Neural cell (in vitro differentiated cells): ENCODE measurements around the gene ANGPTL2. TPM values are rescaled to one million over a fixed set of nuclear protein-coding genes. Genes with fewer than 3 reads are reported as not detected.

Experiments
- H2AFZ ChIP-seq: fragments of 200-600, 300-800 bp; sonication (generic), shearing (Covaris generic); 2 replicates; pipeline ENCODE4 v1.6.0; 2014; ENCODE audit warnings: low read depth, mild to moderate bottlenecking, antibody characterized with exemption, low read length, moderate library complexity
- H3F3A ChIP-seq: fragments of 200-600 bp; shearing (Covaris generic); 2 replicates; pipeline ENCODE4 v1.6.1; 2016; ENCODE audit warnings: mild to moderate bottlenecking, moderate library complexity, mixed read lengths, antibody characterized with exemption, low read length; ENCODE audit not compliant: insufficient read depth, poor library complexity, severe bottlenecking
- H3K27ac ChIP-seq: fragments of 200-600, 300-800 bp; sonication (generic), shearing (Covaris generic); 2 replicates; pipeline ENCODE4 v1.5.1; 2014; ENCODE audit warnings: mild to moderate bottlenecking, low read length, moderate library complexity
- H3K27me3 ChIP-seq: fragments of 300-800, 200-600 bp; sonication (generic), shearing (Covaris generic); 2 replicates; pipeline ENCODE4 v1.6.0; 2014; ENCODE audit warnings: mild to moderate bottlenecking, low read depth, low read length, moderate library complexity; ENCODE audit not compliant: insufficient read depth
- H3K36me3 ChIP-seq: fragments of 300-800, 200-600 bp; sonication (generic), shearing (Covaris generic); 2 replicates; pipeline ENCODE4 v1.5.1; 2014; ENCODE audit warnings: mild to moderate bottlenecking, antibody characterized with exemption, low read length, moderate library complexity; ENCODE audit not compliant: insufficient read depth
- H3K4me2 ChIP-seq: fragments of 300-800, 200-600 bp; sonication (generic), shearing (Covaris generic); 2 replicates; pipeline ENCODE4 v1.6.0; 2014; ENCODE audit warnings: mild to moderate bottlenecking, low read length
- H3K4me3 ChIP-seq: fragments of 300-800, 200-600 bp; sonication (generic), shearing (Covaris generic); 2 replicates; pipeline ENCODE4 v1.5.1; 2014; ENCODE audit warnings: mild to moderate bottlenecking, low read length, moderate library complexity
- H3K79me2 ChIP-seq: fragments of 200-600 bp; shearing (Covaris generic); replicated peaks from 2 replicates; pipeline ENCODE4 v1.6.0; 2014; ENCODE audit warnings: mild to moderate bottlenecking, low read length, moderate library complexity; ENCODE audit not compliant: insufficient read depth
- H3K9ac ChIP-seq: fragments of 300-800, 200-600 bp; sonication (generic), shearing (Covaris generic); 2 replicates; pipeline ENCODE4 v1.6.1; 2016; ENCODE audit warnings: mild to moderate bottlenecking, low read length, mixed read lengths
- H3K9me2 ChIP-seq: fragments of 200-600 bp; shearing (Covaris generic); 2 replicates; pipeline ENCODE4 v1.6.1; 2016; ENCODE audit warnings: mild to moderate bottlenecking, low read length, mixed read lengths; ENCODE audit not compliant: insufficient read depth
- H3K9me3 ChIP-seq: fragments of 200-600, 300-800 bp; sonication (generic), shearing (Covaris generic); 2 replicates; pipeline ENCODE4 v1.6.1; 2016; ENCODE audit warnings: mild to moderate bottlenecking, mixed run types, low read length, moderate library complexity, mixed read lengths
- H4K20me1 ChIP-seq: fragments of 200-600 bp; shearing (Covaris generic); 2 replicates; pipeline ENCODE4 v1.6.1; 2016; ENCODE audit warnings: mild to moderate bottlenecking, mixed run types; ENCODE audit not compliant: insufficient read depth
- EP300 ChIP-seq: fragments of 450-650 bp; conservative IDR thresholded peaks from 2 replicates; pipeline ENCODE4 v1.6.1; 2014; ENCODE audit warnings: antibody characterized with exemption, mild to moderate bottlenecking, moderate library complexity; ENCODE audit not compliant: poor library complexity, severe bottlenecking
- EZH2 ChIP-seq: fragments of 200-600, 300-800 bp; shearing (Covaris generic), sonication (generic); IDR thresholded peaks from 2 replicates; pipeline ENCODE4 v1.6.1; 2014; ENCODE audit warnings: antibody characterized with exemption, low read length, borderline replicate concordance, mild to moderate bottlenecking; ENCODE audit not compliant: insufficient read depth, poor library complexity, severe bottlenecking
- MXI1 ChIP-seq: fragments of 450-650 bp; conservative IDR thresholded peaks from 2 replicates; pipeline ENCODE4 v1.6.1; 2014; ENCODE audit warnings: antibody characterized with exemption, mild to moderate bottlenecking; ENCODE audit not compliant: poor library complexity, severe bottlenecking
- POLR2AphosphoS5 ChIP-seq: IDR thresholded peaks from 2 replicates; pipeline ENCODE4 v1.6.1; 2012
- RAD21 ChIP-seq: fragments of 450-650 bp; conservative IDR thresholded peaks from 2 replicates; pipeline ENCODE4 v1.6.1; 2014; ENCODE audit warnings: antibody characterized with exemption, mild to moderate bottlenecking, moderate library complexity
- SMC3 ChIP-seq: fragments of 450-650 bp; conservative IDR thresholded peaks from 2 replicates; pipeline ENCODE4 v1.6.1; 2014; ENCODE audit warnings: antibody characterized with exemption, mild to moderate bottlenecking, moderate library complexity; ENCODE audit not compliant: poor library complexity
- TAF1 ChIP-seq: IDR thresholded peaks from 2 replicates; pipeline ENCODE4 v1.6.1; 2012; ENCODE audit warnings: low read depth
- polyA plus RNA-seq: library from polyadenylated mRNA; depleted of rRNA; stranded (reverse); fragments of >200 nt; gene quantifications from 2 replicates; pipeline ENCODE4 v1.2.3, GENCODE V29; 2014
- TF ChIP-seq, protein P1 (sequence below): IDR thresholded peaks from 2 replicates; pipeline ENCODE4 v1.6.1; 2012; ENCODE audit warnings: borderline replicate concordance
- TF ChIP-seq, protein P2 (sequence below): fragments of 450-650 bp; IDR thresholded peaks from 2 replicates; pipeline ENCODE4 v1.5.1; 2014; ENCODE audit warnings: antibody characterized with exemption, mild to moderate bottlenecking, moderate library complexity; ENCODE audit not compliant: poor library complexity, severe bottlenecking

Gene ANGPTL2
- polyA plus RNA-seq, 1 donor from 2014 or later, result not detected

DNA sequence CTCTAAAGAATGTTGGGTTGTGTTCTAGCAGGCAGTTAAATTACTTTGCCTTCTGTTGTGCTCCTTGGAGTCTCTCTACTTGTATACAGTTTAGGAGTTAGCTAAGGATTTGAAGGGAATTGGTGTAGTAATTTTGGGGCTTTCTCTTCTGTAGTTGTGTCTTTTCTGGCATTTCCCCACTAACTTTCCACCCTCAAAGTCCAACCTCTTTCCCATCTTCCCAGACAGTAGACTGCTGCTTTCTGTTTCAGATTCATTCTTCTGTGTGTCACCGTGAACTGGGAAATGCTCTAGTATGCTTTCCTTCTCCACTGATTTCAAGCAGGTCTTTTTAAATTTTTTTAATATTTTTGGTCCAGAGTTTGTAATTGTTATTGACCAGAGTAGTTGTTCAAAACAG, 4.5 kb upstream of the ANGPTL2 start:
- no peak overlapping the region for H2AFZ ChIP-seq
- H3K27me3 ChIP-seq, result peaks cover 3% of the 10 kb centered on the region
- no peak overlapping the region for H3K4me3 ChIP-seq
- no peaks in the 10 kb centered on the region for H3K79me2 ChIP-seq
- H3K9ac ChIP-seq, result no peak overlapping the region
- no peaks in the 10 kb centered on the region for H3F3A ChIP-seq
- TF ChIP-seq SMC3 (no peak), TAF1 (no peak), RAD21 (no peak), POLR2AphosphoS5 (no peak), EZH2 (no peak), MXI1 (no peak), EP300 (no peak)
- TF ChIP-seq, protein P1, sequence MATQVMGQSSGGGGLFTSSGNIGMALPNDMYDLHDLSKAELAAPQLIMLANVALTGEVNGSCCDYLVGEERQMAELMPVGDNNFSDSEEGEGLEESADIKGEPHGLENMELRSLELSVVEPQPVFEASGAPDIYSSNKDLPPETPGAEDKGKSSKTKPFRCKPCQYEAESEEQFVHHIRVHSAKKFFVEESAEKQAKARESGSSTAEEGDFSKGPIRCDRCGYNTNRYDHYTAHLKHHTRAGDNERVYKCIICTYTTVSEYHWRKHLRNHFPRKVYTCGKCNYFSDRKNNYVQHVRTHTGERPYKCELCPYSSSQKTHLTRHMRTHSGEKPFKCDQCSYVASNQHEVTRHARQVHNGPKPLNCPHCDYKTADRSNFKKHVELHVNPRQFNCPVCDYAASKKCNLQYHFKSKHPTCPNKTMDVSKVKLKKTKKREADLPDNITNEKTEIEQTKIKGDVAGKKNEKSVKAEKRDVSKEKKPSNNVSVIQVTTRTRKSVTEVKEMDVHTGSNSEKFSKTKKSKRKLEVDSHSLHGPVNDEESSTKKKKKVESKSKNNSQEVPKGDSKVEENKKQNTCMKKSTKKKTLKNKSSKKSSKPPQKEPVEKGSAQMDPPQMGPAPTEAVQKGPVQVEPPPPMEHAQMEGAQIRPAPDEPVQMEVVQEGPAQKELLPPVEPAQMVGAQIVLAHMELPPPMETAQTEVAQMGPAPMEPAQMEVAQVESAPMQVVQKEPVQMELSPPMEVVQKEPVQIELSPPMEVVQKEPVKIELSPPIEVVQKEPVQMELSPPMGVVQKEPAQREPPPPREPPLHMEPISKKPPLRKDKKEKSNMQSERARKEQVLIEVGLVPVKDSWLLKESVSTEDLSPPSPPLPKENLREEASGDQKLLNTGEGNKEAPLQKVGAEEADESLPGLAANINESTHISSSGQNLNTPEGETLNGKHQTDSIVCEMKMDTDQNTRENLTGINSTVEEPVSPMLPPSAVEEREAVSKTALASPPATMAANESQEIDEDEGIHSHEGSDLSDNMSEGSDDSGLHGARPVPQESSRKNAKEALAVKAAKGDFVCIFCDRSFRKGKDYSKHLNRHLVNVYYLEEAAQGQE, result no peak
- TF ChIP-seq, protein P2, sequence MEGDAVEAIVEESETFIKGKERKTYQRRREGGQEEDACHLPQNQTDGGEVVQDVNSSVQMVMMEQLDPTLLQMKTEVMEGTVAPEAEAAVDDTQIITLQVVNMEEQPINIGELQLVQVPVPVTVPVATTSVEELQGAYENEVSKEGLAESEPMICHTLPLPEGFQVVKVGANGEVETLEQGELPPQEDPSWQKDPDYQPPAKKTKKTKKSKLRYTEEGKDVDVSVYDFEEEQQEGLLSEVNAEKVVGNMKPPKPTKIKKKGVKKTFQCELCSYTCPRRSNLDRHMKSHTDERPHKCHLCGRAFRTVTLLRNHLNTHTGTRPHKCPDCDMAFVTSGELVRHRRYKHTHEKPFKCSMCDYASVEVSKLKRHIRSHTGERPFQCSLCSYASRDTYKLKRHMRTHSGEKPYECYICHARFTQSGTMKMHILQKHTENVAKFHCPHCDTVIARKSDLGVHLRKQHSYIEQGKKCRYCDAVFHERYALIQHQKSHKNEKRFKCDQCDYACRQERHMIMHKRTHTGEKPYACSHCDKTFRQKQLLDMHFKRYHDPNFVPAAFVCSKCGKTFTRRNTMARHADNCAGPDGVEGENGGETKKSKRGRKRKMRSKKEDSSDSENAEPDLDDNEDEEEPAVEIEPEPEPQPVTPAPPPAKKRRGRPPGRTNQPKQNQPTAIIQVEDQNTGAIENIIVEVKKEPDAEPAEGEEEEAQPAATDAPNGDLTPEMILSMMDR, result no peak
- no peaks in the 10 kb centered on the region for H3K9me3 ChIP-seq
- no peaks in the 10 kb centered on the region for H3K36me3 ChIP-seq
- H3K4me2 ChIP-seq, result no peak overlapping the region
- no peaks in the 10 kb centered on the region for H4K20me1 ChIP-seq
- no peak overlapping the region for H3K27ac ChIP-seq
- no peaks in the 10 kb centered on the region for H3K9me2 ChIP-seq

DNA sequence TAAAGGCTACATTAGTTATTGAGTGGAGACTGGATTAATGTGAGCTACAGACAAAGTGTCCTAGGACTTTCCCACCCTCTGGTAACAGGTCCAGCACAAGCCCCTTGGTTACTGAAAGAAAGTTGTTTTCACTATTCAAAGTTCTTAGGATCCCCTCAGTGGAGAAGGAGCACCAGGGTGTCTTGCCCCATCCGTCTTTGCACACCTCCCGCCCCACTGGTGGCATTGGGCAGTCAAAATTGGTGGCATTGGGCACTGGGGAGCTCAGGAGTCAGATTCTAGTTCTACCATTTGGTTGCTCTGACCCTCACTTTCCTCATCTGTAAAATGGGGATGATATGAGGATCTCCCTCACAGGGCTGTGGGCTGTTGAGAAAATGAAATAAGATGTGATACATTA, 2.4 kb upstream of the ANGPTL2 start:
- TF ChIP-seq, protein P1, result no peak
- TF ChIP-seq SMC3 (no peak), EZH2 (no peak), TAF1 (no peak), POLR2AphosphoS5 (no peak), EP300 (no peak), MXI1 (no peak), RAD21 (no peak)
- TF ChIP-seq, protein P2, result no peak
- Histone ChIP-seq H3K9me3 (no peaks in the 10 kb centered on the region), H3K79me2 (no peaks in the 10 kb centered on the region), H3K9me2 (no peaks in the 10 kb centered on the region), H3K4me3 (no peak overlapping the region), H3K4me2 (no peak overlapping the region), H3K27ac (no peak overlapping the region), H3K9ac (no peak overlapping the region), H3K36me3 (no peaks in the 10 kb centered on the region), H3K27me3 (peaks cover 4% of the 10 kb centered on the region), H2AFZ (no peak overlapping the region), H4K20me1 (no peaks in the 10 kb centered on the region), H3F3A (no peaks in the 10 kb centered on the region)
